ENCODE results near the gene CALM1. TPM values are rescaled to one million over a fixed set of nuclear protein-coding genes. Genes with fewer than 3 reads are reported as not detected.

CALM1 gene
- total RNA-seq, 2 donors from 2014 or later: 237 to 287 TPM

GRCh38 chr14:90368946-90369721 lies 27.7 kb upstream of the CALM1 start:
- Histone ChIP-seq H3K4me1 (replicated peaks) (no peaks in the 10 kb centered on the region), H3K27me3 (replicated peaks; ENCODE audit: insufficient read depth) (no peaks in the 10 kb centered on the region), H3K9me3 (no peaks in the 10 kb centered on the region), H3K36me3 (no peaks in the 10 kb centered on the region), H3K4me3 (no peak overlapping the region), H3K27ac (no peak overlapping the region)
- no peak for DNase-seq (ENCODE audit: low spot score)
- TF ChIP-seq CTCF (IDR thresholded peaks at IDR 0.05) (peak in 1 of 4 experiments; percentile 7), POLR2A (IDR thresholded peaks at IDR 0.05) (no peak), POLR2AphosphoS5 (IDR thresholded peaks at IDR 0.05) (no peak)
- 72% methylated on average over 1 of the region's 1 CpG for WGBS
- intact Hi-C loops (cut with DNase I): no loop called here

GRCh38 chr14:90373887-90374286 lies 22.9 kb upstream of the CALM1 start:
- no peak for TF ChIP-seq POLR2AphosphoS5 (IDR thresholded peaks at IDR 0.05)
- no peak for TF ChIP-seq CTCF (IDR thresholded peaks at IDR 0.05)
- TF ChIP-seq POLR2A (IDR thresholded peaks at IDR 0.05): no peak
- intact Hi-C loops (cut with DNase I): no loop called here
- Histone ChIP-seq H3K36me3 (no peaks in the 10 kb centered on the region), H3K27ac (no peak overlapping the region), H3K4me1 (replicated peaks) (no peaks in the 10 kb centered on the region), H3K4me3 (no peak overlapping the region), H3K27me3 (replicated peaks; ENCODE audit: insufficient read depth) (no peaks in the 10 kb centered on the region), H3K9me3 (no peaks in the 10 kb centered on the region)
- WGBS: 48% methylated on average over 6 of the region's 6 CpGs
- no peak for DNase-seq (ENCODE audit: low spot score)

GRCh38 chr14:90374813-90375212 lies 22.0 kb upstream of the CALM1 start:
- Histone ChIP-seq H3K9me3 (no peaks in the 10 kb centered on the region), H3K4me1 (replicated peaks) (no peaks in the 10 kb centered on the region), H3K36me3 (no peaks in the 10 kb centered on the region), H3K27ac (no peak overlapping the region), H3K4me3 (no peak overlapping the region), H3K27me3 (replicated peaks; ENCODE audit: insufficient read depth) (no peaks in the 10 kb centered on the region)
- TF ChIP-seq POLR2A (IDR thresholded peaks at IDR 0.05) (no peak), CTCF (IDR thresholded peaks at IDR 0.05) (no peak), POLR2AphosphoS5 (IDR thresholded peaks at IDR 0.05) (no peak)
- no peak for DNase-seq (ENCODE audit: low spot score)
- WGBS: 94% methylated on average over 4 of the region's 4 CpGs
- intact Hi-C loops (cut with DNase I): no loop called here

- Histone ChIP-seq H3K4me3 (no peak overlapping the region), H3K27ac (no peak overlapping the region), H3K36me3 (no peaks in the 10 kb centered on the region), H3K4me1 (replicated peaks) (no peaks in the 10 kb centered on the region), H3K9me3 (no peaks in the 10 kb centered on the region), H3K27me3 (replicated peaks; ENCODE audit: insufficient read depth) (no peaks in the 10 kb centered on the region)
- TF ChIP-seq CTCF (IDR thresholded peaks at IDR 0.05) (no peak), POLR2A (IDR thresholded peaks at IDR 0.05) (no peak)
- 66% methylated on average over 4 of the region's 4 CpGs for WGBS
- no peak for DNase-seq (ENCODE audit: low spot score)
- intact Hi-C loops (cut with DNase I): no loop called here
These were observed 20.9 kb upstream of the CALM1 start for GRCh38 chr14:90375934-90376333.

- Histone ChIP-seq H3K27me3 (replicated peaks; ENCODE audit: insufficient read depth) (no peaks in the 10 kb centered on the region), H3K36me3 (no peaks in the 10 kb centered on the region), H3K4me3 (no peak overlapping the region), H3K4me1 (replicated peaks) (peaks cover 4% of the 10 kb centered on the region), H3K9me3 (no peaks in the 10 kb centered on the region), H3K27ac (no peak overlapping the region)
- TF ChIP-seq CTCF (IDR thresholded peaks at IDR 0.05) (no peak), POLR2AphosphoS5 (IDR thresholded peaks at IDR 0.05) (no peak), POLR2A (IDR thresholded peaks at IDR 0.05) (no peak)
- intact Hi-C loops (cut with DNase I): no loop called here
- 91% methylated on average over 6 of the region's 6 CpGs for WGBS
- DNase-seq (ENCODE audit: low spot score): no peak
These were observed 18.6 kb upstream of the CALM1 start for GRCh38 chr14:90378249-90378648.

Measured in prostate gland (tissue), 2 donors.